ENCODE measurements around the gene PPM1F.
"Not testable (repeated sequence)": the region's sequence is repeated elsewhere in the genome, so short reads cannot be mapped to it uniquely, and the experiment has no call there.

Gene PPM1F

GRCh38 chr22:21902296-21903087 lies 50.2 kb downstream of the PPM1F start:
- H3K27ac ChIP-seq (ENCODE audit: low read depth, low read length), result no peak overlapping the region
- H2BK15ac ChIP-seq (replicated peaks; ENCODE audit: low read depth), result no peak overlapping the region
- DNase-seq, result no peak
- no peaks in the 10 kb centered on the region for H3K27me3 ChIP-seq (ENCODE audit: insufficient read depth, low read length, poor library complexity)
- no peak overlapping the region for H3K23ac ChIP-seq (ENCODE audit: low read length)
- H3K4me1 ChIP-seq (ENCODE audit: control insufficient read depth, low read depth, low read length), result no peaks in the 10 kb centered on the region
- no peak overlapping the region for H3K4me2 ChIP-seq (ENCODE audit: low read length)
- no peak overlapping the region for H3K4me3 ChIP-seq (ENCODE audit: low read length)
- no CpG with 5 or more reads among the region's 12 CpGs for WGBS (ENCODE audit: extremely low coverage, insufficient coverage, low lambda C conversion rate)
- H2BK120ac ChIP-seq (ENCODE audit: low read depth, low read length), result no peak overlapping the region
- no peak overlapping the region for H3K56ac ChIP-seq (ENCODE audit: low read length)
- H3K36me3 ChIP-seq (ENCODE audit: control insufficient read depth, insufficient read depth, low read length), result no peaks in the 10 kb centered on the region
- no peak overlapping the region for H2BK5ac ChIP-seq (ENCODE audit: low read length)
- H2AK5ac ChIP-seq (ENCODE audit: low read length), result no peak overlapping the region
- no peak overlapping the region for H3K18ac ChIP-seq (ENCODE audit: low read length)
- H3K79me1 ChIP-seq (ENCODE audit: low read length), result no peaks in the 10 kb centered on the region
- H4K5ac ChIP-seq (ENCODE audit: low read length), result no peak overlapping the region
- no peaks in the 10 kb centered on the region for H3K79me2 ChIP-seq (ENCODE audit: control insufficient read depth, insufficient read depth, low read length)
- no peak overlapping the region for H4K8ac ChIP-seq (ENCODE audit: low read depth, low read length)
- no peak overlapping the region for H3K9ac ChIP-seq (ENCODE audit: low read length)
- H3K4ac ChIP-seq (ENCODE audit: low read depth, low read length), result no peak overlapping the region

GRCh38 chr22:21898354-21898896 lies 54.2 kb downstream of the PPM1F start:
- no peak overlapping the region for H3K9ac ChIP-seq (ENCODE audit: low read length)
- no peaks in the 10 kb centered on the region for H3K79me2 ChIP-seq (ENCODE audit: control insufficient read depth, insufficient read depth, low read length)
- no peak overlapping the region for H4K5ac ChIP-seq (ENCODE audit: low read length)
- no peaks in the 10 kb centered on the region for H3K27me3 ChIP-seq (ENCODE audit: insufficient read depth, low read length, poor library complexity)
- no CpG with 5 or more reads among the region's 1 CpG for WGBS (ENCODE audit: extremely low coverage, insufficient coverage, low lambda C conversion rate)
- H2BK5ac ChIP-seq (ENCODE audit: low read length), result no peak overlapping the region
- H3K4me2 ChIP-seq (ENCODE audit: low read length), result no peak overlapping the region
- no peak for DNase-seq
- H4K8ac ChIP-seq (ENCODE audit: low read depth, low read length), result no peak overlapping the region
- no peaks in the 10 kb centered on the region for H3K36me3 ChIP-seq (ENCODE audit: control insufficient read depth, insufficient read depth, low read length)
- H3K23ac ChIP-seq (ENCODE audit: low read length), result no peak overlapping the region
- no peak overlapping the region for H3K18ac ChIP-seq (ENCODE audit: low read length)
- no peaks in the 10 kb centered on the region for H3K79me1 ChIP-seq (ENCODE audit: low read length)
- no peak overlapping the region for H2BK15ac ChIP-seq (replicated peaks; ENCODE audit: low read depth)
- no peak overlapping the region for H3K27ac ChIP-seq (ENCODE audit: low read depth, low read length)
- no peaks in the 10 kb centered on the region for H3K4me1 ChIP-seq (ENCODE audit: control insufficient read depth, low read depth, low read length)
- H3K4ac ChIP-seq (ENCODE audit: low read depth, low read length), result no peak overlapping the region
- H3K4me3 ChIP-seq (ENCODE audit: low read length), result no peak overlapping the region
- H2AK5ac ChIP-seq (ENCODE audit: low read length), result no peak overlapping the region
- no peak overlapping the region for H2BK120ac ChIP-seq (ENCODE audit: low read depth, low read length)
- no peak overlapping the region for H3K56ac ChIP-seq (ENCODE audit: low read length)

- H2BK120ac ChIP-seq (ENCODE audit: low read depth, low read length), result no peak overlapping the region
- H3K4me2 ChIP-seq (ENCODE audit: low read length), result no peak overlapping the region
- H3K4me1 ChIP-seq (ENCODE audit: control insufficient read depth, low read depth, low read length), result no peaks in the 10 kb centered on the region
- no peak overlapping the region for H2BK15ac ChIP-seq (replicated peaks; ENCODE audit: low read depth)
- H3K18ac ChIP-seq (ENCODE audit: low read length), result no peak overlapping the region
- no peak for DNase-seq
- H3K4me3 ChIP-seq (ENCODE audit: low read length), result no peak overlapping the region
- H3K27ac ChIP-seq (ENCODE audit: low read depth, low read length), result no peak overlapping the region
- no peak overlapping the region for H2AK5ac ChIP-seq (ENCODE audit: low read length)
- no peak overlapping the region for H3K23ac ChIP-seq (ENCODE audit: low read length)
- no peak overlapping the region for H4K8ac ChIP-seq (ENCODE audit: low read depth, low read length)
- WGBS (ENCODE audit: extremely low coverage, insufficient coverage, low lambda C conversion rate), result no CpG with 5 or more reads among the region's 5 CpGs
- H3K79me1 ChIP-seq (ENCODE audit: low read length), result no peaks in the 10 kb centered on the region
- no peak overlapping the region for H4K5ac ChIP-seq (ENCODE audit: low read length)
- H3K36me3 ChIP-seq (ENCODE audit: control insufficient read depth, insufficient read depth, low read length), result no peaks in the 10 kb centered on the region
- no peaks in the 10 kb centered on the region for H3K79me2 ChIP-seq (ENCODE audit: control insufficient read depth, insufficient read depth, low read length)
- H3K27me3 ChIP-seq (ENCODE audit: insufficient read depth, low read length, poor library complexity), result no peaks in the 10 kb centered on the region
- no peak overlapping the region for H3K4ac ChIP-seq (ENCODE audit: low read depth, low read length)
- no peak overlapping the region for H2BK5ac ChIP-seq (ENCODE audit: low read length)
- no peak overlapping the region for H3K56ac ChIP-seq (ENCODE audit: low read length)
- no peak overlapping the region for H3K9ac ChIP-seq (ENCODE audit: low read length)
These were observed 55.6 kb downstream of the PPM1F start for GRCh38 chr22:21896951-21897513.

- H3K4me3 ChIP-seq (ENCODE audit: low read length); H2BK5ac ChIP-seq (ENCODE audit: low read length); H4K8ac ChIP-seq (ENCODE audit: low read depth, low read length); DNase-seq; H2BK15ac ChIP-seq (replicated peaks; ENCODE audit: low read depth); H3K4me2 ChIP-seq (ENCODE audit: low read length); H3K79me1 ChIP-seq (ENCODE audit: low read length); H3K4me1 ChIP-seq (ENCODE audit: control insufficient read depth, low read depth, low read length); H3K56ac ChIP-seq (ENCODE audit: low read length); H2BK120ac ChIP-seq (ENCODE audit: low read depth, low read length); H3K18ac ChIP-seq (ENCODE audit: low read length); H3K27ac ChIP-seq (ENCODE audit: low read depth, low read length); H3K27me3 ChIP-seq (ENCODE audit: insufficient read depth, low read length, poor library complexity); H3K9ac ChIP-seq (ENCODE audit: low read length); H3K36me3 ChIP-seq (ENCODE audit: control insufficient read depth, insufficient read depth, low read length); H3K79me2 ChIP-seq (ENCODE audit: control insufficient read depth, insufficient read depth, low read length); H4K5ac ChIP-seq (ENCODE audit: low read length); H3K4ac ChIP-seq (ENCODE audit: low read depth, low read length); H2AK5ac ChIP-seq (ENCODE audit: low read length); H3K23ac ChIP-seq (ENCODE audit: low read length): not testable (repeated sequence)
- WGBS (ENCODE audit: extremely low coverage, insufficient coverage, low lambda C conversion rate), result no CpG with 5 or more reads among the region's 4 CpGs
These were observed 56.4 kb downstream of the PPM1F start for GRCh38 chr22:21896275-21896674.

GRCh38 chr22:21894799-21895198 lies 57.8 kb downstream of the PPM1F start:
- Histone ChIP-seq H2BK15ac (replicated peaks; ENCODE audit: low read depth) (no peak overlapping the region), H2AK5ac (ENCODE audit: low read length) (no peak overlapping the region), H4K5ac (ENCODE audit: low read length) (no peak overlapping the region), H3K9ac (ENCODE audit: low read length) (no peak overlapping the region), H3K79me1 (ENCODE audit: low read length) (no peaks in the 10 kb centered on the region), H3K4me2 (ENCODE audit: low read length) (no peak overlapping the region), H2BK120ac (ENCODE audit: low read depth, low read length) (no peak overlapping the region), H3K4ac (ENCODE audit: low read depth, low read length) (no peak overlapping the region), H3K4me3 (ENCODE audit: low read length) (no peak overlapping the region), H3K27me3 (ENCODE audit: insufficient read depth, low read length, poor library complexity) (no peaks in the 10 kb centered on the region), H3K56ac (ENCODE audit: low read length) (no peak overlapping the region), H3K18ac (ENCODE audit: low read length) (no peak overlapping the region), H3K79me2 (ENCODE audit: control insufficient read depth, insufficient read depth, low read length) (no peaks in the 10 kb centered on the region), H3K27ac (ENCODE audit: low read depth, low read length) (no peak overlapping the region), H3K4me1 (ENCODE audit: control insufficient read depth, low read depth, low read length) (no peaks in the 10 kb centered on the region), H2BK5ac (ENCODE audit: low read length) (no peak overlapping the region), H3K36me3 (ENCODE audit: control insufficient read depth, insufficient read depth, low read length) (no peaks in the 10 kb centered on the region), H3K23ac (ENCODE audit: low read length) (no peak overlapping the region), H4K8ac (ENCODE audit: low read depth, low read length) (no peak overlapping the region)
- WGBS (ENCODE audit: extremely low coverage, insufficient coverage, low lambda C conversion rate), result no CpG with 5 or more reads among the region's 8 CpGs
- DNase-seq, result no peak

Data from mesendoderm (in vitro differentiated cells).